Activated naive CD4-positive, alpha-beta T cell (primary cell): Measurements from ENCODE around the gene NTSR2.

Source experiments
- DNase-seq, 4 experiments: peaks; one replicate each; lab custom pipeline; 2025; lab: John Stamatoyannopoulos, UW

NTSR2 gene

DNA sequence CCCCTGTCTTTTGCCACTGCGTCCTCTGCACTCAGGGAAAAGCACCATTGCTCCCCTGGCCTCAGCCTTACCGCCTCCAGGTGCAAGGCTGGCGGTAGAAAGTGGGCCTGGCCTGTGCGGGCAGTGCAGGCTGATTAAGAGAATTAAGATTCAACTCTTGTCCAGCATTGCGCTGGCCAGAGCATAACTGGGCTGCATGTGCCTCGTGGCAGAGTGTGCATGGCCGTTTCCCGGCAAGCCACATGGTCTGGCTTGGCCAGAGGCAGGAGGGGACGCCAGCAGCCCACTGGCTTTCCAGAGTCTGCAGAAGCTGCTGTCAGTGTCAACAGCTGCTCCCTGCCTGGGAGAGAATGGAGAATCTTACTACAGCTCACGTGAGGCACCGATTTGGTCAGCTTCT lies 12.3 kb downstream of the NTSR2 start:
- no peak for DNase-seq

DNA sequence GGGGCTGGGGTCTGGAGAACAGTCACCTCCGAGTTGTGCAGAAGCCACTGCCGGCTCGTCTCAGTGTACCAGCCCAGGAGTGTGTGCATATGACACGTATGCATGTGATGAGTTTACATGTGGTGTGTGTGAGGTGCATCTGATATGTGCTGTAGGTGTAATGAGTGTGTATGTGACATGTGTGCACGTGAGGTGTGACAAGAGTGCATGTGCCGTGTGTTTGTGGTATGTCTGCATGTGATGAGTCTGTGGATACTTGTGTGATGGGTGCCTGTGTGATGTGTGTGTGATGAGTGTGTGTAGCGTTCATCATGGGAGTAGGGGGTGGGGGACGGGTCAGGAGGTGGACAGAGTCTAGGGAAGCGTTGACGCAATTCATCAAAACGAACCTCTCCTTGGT lies 12.8 kb downstream of the NTSR2 start:
- no peak for DNase-seq

GRCh38 chr2:11656671-11657101 lies 13.3 kb downstream of the NTSR2 start:
- no peak for DNase-seq

GRCh38 chr2:11656252-11656651 lies 13.7 kb downstream of the NTSR2 start:
- DNase-seq, result no peak

DNA sequence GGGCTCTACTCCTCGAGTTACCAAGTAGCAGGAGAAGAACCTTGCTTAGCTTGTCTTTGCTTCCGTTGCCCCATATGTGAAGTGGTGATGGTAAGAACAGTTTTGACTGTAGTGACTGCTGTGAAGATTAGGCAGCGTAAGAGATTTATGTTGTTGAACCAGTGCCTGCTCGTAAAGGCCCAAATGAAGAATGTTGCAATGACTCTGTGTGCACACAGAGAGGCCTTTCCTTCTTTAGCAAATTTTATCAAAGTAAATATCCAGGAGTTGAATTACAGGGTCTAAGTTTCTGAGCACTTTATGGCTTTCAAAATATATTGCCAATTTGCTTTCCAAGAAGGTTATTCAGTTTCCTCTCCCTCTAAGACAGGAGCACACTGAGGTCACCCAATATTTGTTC lies 14.5 kb downstream of the NTSR2 start:
- DNase-seq, result no peak

- DNase-seq, result no peak
Measured at GRCh38 chr2:11652553-11652952, 17.4 kb downstream of the NTSR2 start.

DNA sequence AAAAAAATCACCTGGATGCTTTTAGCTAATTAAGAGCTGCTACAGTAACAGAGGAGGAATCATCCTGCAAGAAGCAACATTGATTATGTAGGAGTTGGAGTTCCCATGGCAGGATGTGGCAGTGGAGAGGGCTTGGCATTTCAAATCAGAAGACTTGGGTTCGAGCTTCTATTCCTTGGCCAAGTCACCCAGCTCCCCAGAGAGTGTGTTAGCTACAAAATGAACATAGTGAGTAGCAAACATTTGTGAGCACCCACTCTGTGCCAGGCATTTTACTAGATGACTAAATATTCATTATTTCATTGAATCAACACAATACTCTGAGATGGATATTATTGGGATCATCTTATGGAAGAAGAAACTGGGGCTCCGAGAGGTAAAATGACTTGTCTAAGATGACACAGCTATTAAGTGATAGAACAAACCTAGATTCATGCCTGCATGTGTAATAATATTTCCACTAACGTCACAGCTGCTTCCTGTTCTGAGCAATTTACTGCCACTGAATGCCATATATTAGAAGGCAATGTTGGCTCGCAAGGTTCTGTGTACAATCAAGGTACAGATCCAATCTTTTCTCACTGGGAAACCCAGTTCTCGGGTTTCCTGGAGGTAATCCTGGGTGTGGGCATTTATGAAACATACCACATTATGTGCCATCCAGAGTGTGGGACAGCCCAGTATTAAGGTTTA lies 18.0 kb downstream of the NTSR2 start:
- no peak for DNase-seq

DNA sequence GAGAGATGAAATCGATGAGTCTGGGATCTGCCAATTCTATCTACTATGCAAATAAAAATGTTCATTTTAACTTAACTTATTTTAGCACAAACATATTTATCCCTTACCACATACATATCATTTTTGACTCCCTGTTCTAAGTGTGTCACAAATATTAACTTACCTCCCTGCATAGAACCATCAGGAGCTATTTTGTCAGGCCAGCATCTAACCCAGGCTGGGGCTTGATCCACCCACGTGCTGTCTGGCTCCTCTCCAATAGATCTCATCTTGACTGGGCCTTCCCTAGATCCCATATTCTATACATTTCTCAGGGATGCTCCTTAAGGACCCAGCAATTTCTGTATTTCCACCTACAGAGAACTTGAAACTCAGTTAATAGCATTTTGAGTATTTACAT lies 20.9 kb downstream of the NTSR2 start:
- DNase-seq, result no peak

DNA sequence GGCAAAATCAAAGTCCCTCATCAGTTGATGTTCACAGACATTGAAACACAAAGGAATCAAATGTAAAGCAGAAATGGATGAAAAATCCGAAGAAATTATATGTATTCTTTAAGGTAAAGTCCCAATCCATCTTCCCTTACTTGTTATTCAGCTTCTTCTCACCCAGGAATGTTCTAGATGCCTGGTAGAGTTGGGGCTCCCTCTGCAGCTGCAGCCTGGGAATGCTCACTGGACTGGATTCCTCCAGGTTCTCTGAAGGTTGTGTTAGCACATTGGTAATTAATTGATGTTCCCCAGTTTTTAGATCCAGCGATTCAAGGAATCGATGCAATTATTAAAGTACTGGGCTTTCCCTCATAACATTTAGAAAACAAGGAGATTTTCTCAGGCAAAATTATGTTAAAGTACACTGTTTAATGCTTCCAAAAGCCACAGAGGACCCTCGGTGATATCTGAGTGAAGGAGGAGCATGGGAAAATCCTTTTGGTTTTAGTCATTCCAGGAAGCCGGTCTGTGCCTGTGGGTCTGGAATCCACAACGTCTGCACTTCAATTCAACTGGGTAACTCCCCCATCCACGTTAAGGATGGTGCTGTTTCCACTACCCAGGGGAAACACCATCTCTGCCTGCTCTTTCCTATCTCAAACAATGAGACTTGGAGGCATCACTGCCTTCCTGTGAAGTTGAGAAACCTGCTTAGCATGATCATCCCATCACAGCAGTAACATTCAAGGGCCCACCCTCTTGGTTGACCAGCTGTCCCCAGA lies 22.0 kb downstream of the NTSR2 start:
- DNase-seq, result no peak

DNA sequence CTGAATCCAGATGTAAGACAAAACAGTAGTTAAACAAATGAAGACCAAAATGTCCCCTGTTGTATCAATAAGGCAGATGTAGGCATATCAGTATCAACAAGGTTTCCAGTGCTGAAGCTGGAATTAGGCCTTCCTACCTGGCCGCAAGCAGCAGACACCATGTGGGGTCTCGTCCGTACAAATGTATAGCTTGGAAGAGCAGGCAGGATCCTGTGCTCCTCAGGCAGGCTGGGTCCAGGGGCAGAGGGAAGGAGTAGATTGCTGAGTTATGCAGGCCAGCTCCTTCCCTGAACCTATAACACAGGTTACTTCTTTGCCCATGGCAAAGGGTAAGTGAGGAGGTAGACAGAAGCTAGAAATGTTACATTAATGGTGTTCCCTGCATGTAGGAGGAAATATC lies 23.5 kb downstream of the NTSR2 start:
- no peak for DNase-seq

- no peak for DNase-seq
Measured at GRCh38 chr2:11644293-11644692, 25.7 kb downstream of the NTSR2 start.

DNA sequence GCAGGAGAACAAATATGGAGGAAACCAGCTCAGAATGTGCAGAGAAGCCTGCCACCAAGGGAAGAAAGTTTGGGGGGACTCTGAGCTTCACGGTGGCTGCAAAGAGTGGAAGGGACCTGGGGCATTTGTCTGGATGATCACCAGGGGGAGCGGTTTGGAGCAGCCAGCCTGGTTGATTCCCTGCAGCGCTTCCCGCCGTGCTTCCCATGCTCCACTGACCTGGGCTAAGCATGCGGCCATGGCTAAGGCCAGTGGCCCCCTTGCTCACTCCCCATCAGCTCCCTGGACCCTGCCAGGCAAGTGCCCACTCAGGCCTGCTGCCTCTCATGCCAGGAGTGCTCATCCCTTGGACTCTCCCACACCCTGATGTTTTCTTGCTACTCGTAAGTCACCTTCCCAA lies 27.0 kb downstream of the NTSR2 start:
- DNase-seq, result no peak

- DNase-seq, result no peak
Measured at GRCh38 chr2:11640132-11640531, 29.9 kb downstream of the NTSR2 start.

- DNase-seq, result no peak
Measured at GRCh38 chr2:11639503-11639902, 30.5 kb downstream of the NTSR2 start.

GRCh38 chr2:11637546-11637945 lies 32.4 kb downstream of the NTSR2 start:
- no peak for DNase-seq

DNA sequence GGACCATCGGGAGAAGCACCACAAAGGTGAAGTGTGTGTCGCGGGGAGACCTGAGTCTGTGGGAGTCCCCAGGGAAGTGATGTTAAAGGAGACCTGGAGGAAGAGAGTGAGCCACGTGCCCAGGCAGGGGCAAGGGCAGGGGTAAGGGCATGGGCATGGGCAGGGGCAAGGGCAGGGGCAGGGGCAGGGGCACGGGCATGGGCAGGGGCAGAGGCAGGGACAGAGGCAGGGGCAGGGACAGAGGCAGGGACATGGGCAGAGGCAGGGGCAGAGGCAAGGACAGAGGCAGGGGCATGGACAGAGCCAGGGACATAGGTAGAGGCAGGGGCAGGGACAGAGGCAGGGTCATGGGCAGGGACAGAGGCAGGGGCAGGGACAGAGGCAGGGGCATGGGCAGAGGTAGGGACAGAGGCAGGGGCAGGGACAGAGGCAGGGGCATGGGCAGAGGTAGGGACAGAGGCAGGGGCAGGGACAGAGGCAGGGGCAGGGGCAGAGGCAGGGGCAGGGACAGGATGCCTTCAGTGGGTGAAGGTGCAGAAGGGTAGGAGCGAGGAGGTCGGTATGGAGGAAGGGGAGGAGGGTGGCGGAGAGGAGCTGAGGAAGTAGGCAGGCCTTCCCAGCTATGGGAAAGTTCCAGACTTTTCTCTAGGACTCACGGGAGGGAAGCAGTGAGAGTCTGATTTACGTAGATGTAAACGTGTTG lies 33.3 kb downstream of the NTSR2 start:
- no peak for DNase-seq

GRCh38 chr2:11635141-11635540 lies 34.9 kb downstream of the NTSR2 start:
- DNase-seq, result no peak

DNA sequence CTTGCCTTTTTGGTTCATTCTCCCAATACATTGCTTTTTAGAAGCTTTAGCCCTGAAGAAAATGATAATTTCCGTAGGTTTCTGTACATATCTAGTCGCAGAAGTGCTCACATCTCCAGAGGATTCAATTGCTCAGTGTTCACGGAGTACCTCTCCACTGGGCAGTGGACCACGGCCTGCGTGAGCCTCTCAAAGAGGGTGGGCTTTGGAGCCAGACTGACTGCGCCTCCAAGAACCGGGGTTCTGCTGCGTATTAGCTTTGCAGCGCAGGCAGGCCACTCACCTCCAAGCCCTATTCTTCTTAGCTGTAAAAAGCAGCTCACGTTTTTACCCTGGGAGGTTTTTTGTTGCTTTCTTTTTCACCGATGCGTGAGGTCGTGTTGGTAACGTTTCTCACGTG lies 35.4 kb downstream of the NTSR2 start:
- DNase-seq, result no peak

GRCh38 chr2:11633923-11634478 lies 36.0 kb downstream of the NTSR2 start:
- DNase-seq, result no peak

DNA sequence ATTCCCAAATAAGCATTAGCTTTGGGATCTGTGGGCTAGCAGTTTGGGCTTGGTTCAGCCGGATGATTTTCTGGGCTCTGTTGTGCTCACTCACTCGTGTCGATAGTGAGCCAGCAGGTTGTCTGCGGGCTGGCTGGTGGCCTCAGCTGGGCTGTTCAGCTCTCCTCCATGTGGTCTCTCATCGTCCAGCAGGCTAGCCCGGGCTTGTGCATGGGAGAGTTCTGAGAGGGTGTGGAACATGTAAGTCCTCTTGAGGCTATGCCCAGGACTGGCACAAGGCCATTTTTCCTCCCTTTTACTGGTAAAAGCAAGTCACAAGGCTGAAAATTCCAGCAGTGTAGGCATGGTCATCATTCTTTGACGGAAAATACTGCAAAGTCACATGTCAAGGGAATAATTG lies 38.5 kb downstream of the NTSR2 start:
- no peak for DNase-seq

DNA sequence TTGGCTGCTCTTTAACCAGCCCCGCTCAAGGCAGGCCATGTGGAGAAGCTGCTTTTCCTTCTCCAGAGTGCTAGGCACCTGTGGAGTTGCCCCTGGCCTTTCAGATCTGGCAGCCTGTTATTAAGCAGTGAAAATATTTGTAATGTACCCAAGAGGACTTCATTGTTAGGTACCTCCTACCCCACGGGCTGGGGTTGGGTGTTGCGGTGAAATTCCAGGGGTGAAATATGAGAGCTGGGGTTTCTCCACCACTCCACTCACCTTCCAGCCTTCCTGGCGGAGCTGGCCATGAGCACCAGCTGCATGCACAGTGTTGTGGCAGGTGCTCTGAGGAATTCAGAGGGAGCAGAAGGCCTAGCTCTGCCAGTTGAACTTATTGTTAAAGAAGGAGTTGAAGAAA lies 39.1 kb downstream of the NTSR2 start:
- no peak for DNase-seq

GRCh38 chr2:11629851-11630250 lies 40.1 kb downstream of the NTSR2 start:
- no peak for DNase-seq

DNA sequence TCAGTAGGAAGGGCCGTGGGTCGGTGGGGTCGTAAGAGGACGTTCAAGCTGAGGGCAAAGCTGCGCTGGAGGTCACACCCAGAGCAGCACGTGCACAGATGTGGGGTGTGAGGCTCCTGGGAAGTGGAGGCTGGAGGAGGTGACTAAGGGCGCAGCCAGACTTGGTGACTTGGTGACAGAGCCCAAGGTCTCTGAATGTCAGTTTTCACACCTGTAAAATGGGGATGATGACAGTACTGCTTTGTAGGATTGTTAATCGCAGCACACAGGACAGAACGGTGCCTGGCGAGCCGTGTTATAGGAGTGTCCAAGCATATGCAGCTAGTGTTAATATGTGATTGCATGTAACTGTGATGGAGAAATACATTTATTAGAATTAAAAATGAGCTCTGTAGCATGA lies 40.8 kb downstream of the NTSR2 start:
- no peak for DNase-seq
